Right cardiac atrium (tissue), 5 donors: ENCODE data around the gene ATP6V0C. TPM values are rescaled to one million over a fixed set of nuclear protein-coding genes. Genes with fewer than 3 reads are reported as not detected.
"Not testable (repeated sequence)": the region's sequence is repeated elsewhere in the genome, so short reads cannot be mapped to it uniquely, and the experiment has no call there.

Experiments
- ATAC-seq, 2 donors: fragments of 200-7000 bp; cut with Tn5 transposase; one replicate each; pipeline versions ENCODE4 v1.8.0 to v1.9.1; 2020; ENCODE audit warnings: moderate library complexity in 2 of 2, mild to moderate bottlenecking in 1 of 2
- DNase-seq, 3 donors: peaks; one replicate each; pipeline ENCODE4 v3.0.0-alpha.2; 2020
- H3K27ac ChIP-seq: one replicate; pipeline ENCODE4 v1.5.1; 2013; ENCODE audit warnings: mild to moderate bottlenecking, low read length, control low read depth, moderate library complexity
- H3K27me3 ChIP-seq: one replicate; pipeline ENCODE4 v1.6.1; 2013; ENCODE audit not compliant: control insufficient read depth, insufficient read depth
- H3K4me1 ChIP-seq: one replicate; pipeline ENCODE4 v1.6.1; 2013; ENCODE audit warnings: low read length; ENCODE audit not compliant: control insufficient read depth, insufficient read depth
- H3K4me3 ChIP-seq: one replicate; pipeline ENCODE4 v1.5.1; 2013; ENCODE audit warnings: low read length, control low read depth
- H3K9me3 ChIP-seq: one replicate; pipeline ENCODE4 v1.6.1; 2013; ENCODE audit warnings: low read length; ENCODE audit not compliant: control insufficient read depth
- whole genome bisulfite sequencing: extraction: QIAGEN DNeasy Blood & Tissue Kit; methylation state at CpG from one replicate; pipeline ENCODE4 v1.1.7; 2013; 5-methylcytosine and 5-hydroxymethylcytosine counted together
- intact Hi-C, 4 donors: fragments of 100-400 bp; cut with DNase I; formaldehyde crosslinking; loops; one replicate each; pipeline versions ENCODE4 v1.11.0 to v1.14.0; 2022 to 2023
- microRNA-seq, 2 donors: library from miRNA; unstranded; fragments of <30 nt; microRNA quantifications; one replicate each; pipeline ENCODE4 v1.2.0, GENCODE V29; 2020 to 2021
- polyA plus RNA-seq: library from polyadenylated mRNA; stranded (reverse); fragments of 200-250 nt; gene quantifications from one replicate; pipeline ENCODE4 v1.2.3, GENCODE V29; 2013
- total RNA-seq, 4 donors: library from RNA; stranded (reverse); fragmentation: NEBNext Ultra II Directional; extraction: Animal tissue kit (Norgen Biotek cat#: 25700); gene quantifications; one replicate each; pipeline ENCODE4 v1.2.1, GENCODE V29; 2021
- donor health status: healthy with polysubstance abuse.
- donor health status: DM: no; HTN: yes; CAD: no.
- donor health status: DM: no; HTN: no; CAD: no.
- donor health status: DM: no; HTN: yes; CAD: no; lungs with severe emphysema.
- donor health status: DM: yes; HTN: yes; CAD: no.

The ATP6V0C gene
- total and polyA plus RNA-seq, 5 donors: 153 to 206 (median 179) TPM

- H3K4me3 ChIP-seq, H3K27me3 ChIP-seq, H3K9me3 ChIP-seq, intact Hi-C loops, H3K4me1 ChIP-seq, H3K27ac ChIP-seq: not testable (repeated sequence)
- peak; percentile 45 to 90 (median 88) for DNase-seq
- peak; percentile 71 to 80 for ATAC-seq
- WGBS: 2% methylated on average over 2 of the region's 4 CpGs
Measured at GRCh38 chr16:2560798-2561133, 47.0 kb downstream of the ATP6V0C start.

- H3K27me3 ChIP-seq, intact Hi-C loops, H3K4me3 ChIP-seq, H3K4me1 ChIP-seq, H3K9me3 ChIP-seq, DNase-seq, H3K27ac ChIP-seq: not testable (repeated sequence)
- peak in 1 of 2 donors; percentile 46 for ATAC-seq
- WGBS: no CpG with 5 or more reads among the region's 6 CpGs
Measured at GRCh38 chr16:2567506-2567905, 53.8 kb downstream of the ATP6V0C start.

GRCh38 chr16:2568573-2568972 lies 54.8 kb downstream of the ATP6V0C start:
- intact Hi-C loops, H3K9me3 ChIP-seq, H3K4me1 ChIP-seq, H3K27ac ChIP-seq, H3K27me3 ChIP-seq, H3K4me3 ChIP-seq, DNase-seq: not testable (repeated sequence)
- peak in 1 of 2 donors; percentile 29 for ATAC-seq
- no CpG with 5 or more reads among the region's 11 CpGs for WGBS

Small RNA genes within 50 kb of the gene (microRNA-seq; reads per million reads assigned to microRNA genes)
- 0 reads per million in 2 donors for gene MIR3178
- gene MIR6768: 0 reads per million in 2 donors

Other genes with a start within 250 kb of the ATP6V0C start
- gene RNPS1, start 245.8 kb upstream of the ATP6V0C start, total RNA-seq: 100 to 1,000 TPM; 103 to 114 (median 110) TPM
- 105 TPM for gene RNPS1, start 245.8 kb upstream of the ATP6V0C start, polyA plus RNA-seq
- 10 to 100 TPM in 1 of 4 donors, 1 to 10 TPM in 3; 7.7 to 11.3 (median 8.5) TPM for gene ABCA3, start 173.2 kb upstream of the ATP6V0C start, total RNA-seq
- 6.9 TPM for gene ABCA3, start 173.2 kb upstream of the ATP6V0C start, polyA plus RNA-seq
- gene CCNF, start 84.5 kb upstream of the ATP6V0C start, total RNA-seq: 1 to 10 TPM in 3 of 4 donors, under 1 TPM in 1; 0.78 to 1.9 (median 1.5) TPM
- 0.70 TPM for gene CCNF, start 84.5 kb upstream of the ATP6V0C start, polyA plus RNA-seq
- 1 to 10 TPM in 2 of 4 donors, under 1 TPM in 2; 0.58 to 2.2 (median 1.2) TPM for gene TEDC2, start 53.8 kb upstream of the ATP6V0C start, total RNA-seq
- gene TEDC2, start 53.8 kb upstream of the ATP6V0C start, polyA plus RNA-seq: 1.5 TPM
- 1 to 10 TPM in 2 of 4 donors, under 1 TPM in 2; 0.50 to 1.8 (median 0.90) TPM for gene NTN3, start 42.7 kb upstream of the ATP6V0C start, total RNA-seq
- gene NTN3, start 42.7 kb upstream of the ATP6V0C start, polyA plus RNA-seq: 0.59 TPM
- gene TBC1D24, start 38.8 kb upstream of the ATP6V0C start, total RNA-seq: 10 to 100 TPM; 11.6 to 15.5 (median 13.0) TPM
- 5.7 TPM for gene TBC1D24, start 38.8 kb upstream of the ATP6V0C start, polyA plus RNA-seq
- 10 to 100 TPM; 10.6 to 16.5 (median 14.4) TPM for gene AMDHD2, start 6.4 kb downstream of the ATP6V0C start, total RNA-seq
- gene AMDHD2, start 6.4 kb downstream of the ATP6V0C start, polyA plus RNA-seq: 12.1 TPM
- gene CEMP1, start 17.5 kb downstream of the ATP6V0C start, total RNA-seq: not detected
- 0.27 TPM for gene CEMP1, start 17.5 kb downstream of the ATP6V0C start, polyA plus RNA-seq
- 10 to 100 TPM; 35.7 to 44.9 (median 37.8) TPM for gene PDPK1, start 24.1 kb downstream of the ATP6V0C start, total RNA-seq
- 18.0 TPM for gene PDPK1, start 24.1 kb downstream of the ATP6V0C start, polyA plus RNA-seq
- 10 to 100 TPM; 10.6 to 13.7 (median 12.0) TPM for gene KCTD5, start 168.6 kb downstream of the ATP6V0C start, total RNA-seq
- 11.1 TPM for gene KCTD5, start 168.6 kb downstream of the ATP6V0C start, polyA plus RNA-seq
- under 1 TPM; 0.32 to 0.64 (median 0.37) TPM for gene PRSS27, start 206.3 kb downstream of the ATP6V0C start, total RNA-seq
- 0.25 TPM for gene PRSS27, start 206.3 kb downstream of the ATP6V0C start, polyA plus RNA-seq
- gene SRRM2, start 238.7 kb downstream of the ATP6V0C start, total RNA-seq: 100 to 1,000 TPM; 299 to 352 (median 320) TPM
- 402 TPM for gene SRRM2, start 238.7 kb downstream of the ATP6V0C start, polyA plus RNA-seq